GM12875 (cell line): ENCODE results near the gene TMEM8B.
"Not testable (repeated sequence)": the region's sequence is repeated elsewhere in the genome, so short reads cannot be mapped to it uniquely, and the experiment has no call there.

Experiments used
- H3K4me3 ChIP-seq: one replicate; pipeline ENCODE4 v1.5.1; 2011; ENCODE audit warnings: low read depth, low read length, control low read depth
- CTCF ChIP-seq: IDR thresholded peaks from 2 replicates; pipeline ENCODE4 v1.5.1; 2011; ENCODE audit warnings: low read depth, mild to moderate bottlenecking, control low read depth, inconsistent platforms, low read length, moderate library complexity, borderline replicate concordance; ENCODE audit not compliant: insufficient read depth

The TMEM8B gene

GRCh38 chr9:35908504-35909125 is 79.6 kb downstream of the TMEM8B start:
- no peak for TF ChIP-seq CTCF

GRCh38 chr9:35909274-35909673 is 80.2 kb downstream of the TMEM8B start, which contains the start of gene SPAAR:
Gene SPAAR (plus strand): TSS chr9:35909490. CDS start chr9:35910464, 974 bp downstream.
- TF ChIP-seq CTCF, result no peak
- no peak within 1 kb of the TSS for H3K4me3 ChIP-seq

More at GRCh38 chr9:35908504-35909125, 79.6 kb downstream of the TMEM8B start:
- no peak overlapping the region for H3K4me3 ChIP-seq

GRCh38 chr9:35909687-35910612 is 80.9 kb downstream of the TMEM8B start:
- H3K4me3 ChIP-seq, result no peak overlapping the region
- TF ChIP-seq CTCF, result no peak

- H3K4me3 ChIP-seq, result no peak overlapping the region
Measured at GRCh38 chr9:35910613-35911359, 81.8 kb downstream of the TMEM8B start.

GRCh38 chr9:35911690-35912089 is 82.7 kb downstream of the TMEM8B start:
- H3K4me3 ChIP-seq, result no peak overlapping the region
- no peak for TF ChIP-seq CTCF

More at GRCh38 chr9:35910613-35911359, 81.8 kb downstream of the TMEM8B start:
- TF ChIP-seq CTCF, result peak; percentile 41

- H3K4me3 ChIP-seq, result no peak overlapping the region
- no peak for TF ChIP-seq CTCF
Measured at GRCh38 chr9:35912791-35913400, 83.9 kb downstream of the TMEM8B start.

GRCh38 chr9:35913429-35913828 is 84.4 kb downstream of the TMEM8B start:
- H3K4me3 ChIP-seq, result not testable (repeated sequence)
